Measurements from ENCODE around the gene GPX2.

Gene GPX2

DNA sequence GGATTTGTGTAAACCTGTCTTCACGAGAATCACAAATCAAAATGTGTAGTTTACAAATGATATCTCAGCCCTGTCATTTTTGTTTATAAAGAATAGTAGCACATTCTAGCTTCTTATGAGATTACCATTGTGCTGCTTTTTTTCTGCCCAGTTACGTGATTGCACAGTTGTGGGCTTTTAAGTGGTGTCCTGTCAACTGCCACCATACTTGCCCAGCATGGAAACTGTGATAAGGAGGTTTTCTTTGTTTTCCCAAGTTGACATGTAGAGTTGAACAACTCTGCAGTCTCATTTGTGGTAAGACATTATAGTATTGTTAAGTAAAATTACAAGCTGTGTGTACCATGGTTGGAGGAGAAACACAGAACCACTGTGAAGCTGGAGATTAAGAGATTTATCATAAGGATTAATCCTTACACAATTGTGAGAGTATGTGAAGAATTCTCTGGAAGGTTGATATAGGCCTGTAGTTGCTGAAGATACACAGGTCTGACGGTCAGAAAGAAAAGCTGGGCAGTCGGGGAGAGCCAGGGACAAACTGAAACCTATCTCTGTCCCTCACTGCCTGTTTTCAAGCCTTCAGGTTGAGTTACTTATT is 16.0 kb downstream of the GPX2 start:
- H3K27ac ChIP-seq, result no peak overlapping the region
- TF ChIP-seq, protein P1, sequence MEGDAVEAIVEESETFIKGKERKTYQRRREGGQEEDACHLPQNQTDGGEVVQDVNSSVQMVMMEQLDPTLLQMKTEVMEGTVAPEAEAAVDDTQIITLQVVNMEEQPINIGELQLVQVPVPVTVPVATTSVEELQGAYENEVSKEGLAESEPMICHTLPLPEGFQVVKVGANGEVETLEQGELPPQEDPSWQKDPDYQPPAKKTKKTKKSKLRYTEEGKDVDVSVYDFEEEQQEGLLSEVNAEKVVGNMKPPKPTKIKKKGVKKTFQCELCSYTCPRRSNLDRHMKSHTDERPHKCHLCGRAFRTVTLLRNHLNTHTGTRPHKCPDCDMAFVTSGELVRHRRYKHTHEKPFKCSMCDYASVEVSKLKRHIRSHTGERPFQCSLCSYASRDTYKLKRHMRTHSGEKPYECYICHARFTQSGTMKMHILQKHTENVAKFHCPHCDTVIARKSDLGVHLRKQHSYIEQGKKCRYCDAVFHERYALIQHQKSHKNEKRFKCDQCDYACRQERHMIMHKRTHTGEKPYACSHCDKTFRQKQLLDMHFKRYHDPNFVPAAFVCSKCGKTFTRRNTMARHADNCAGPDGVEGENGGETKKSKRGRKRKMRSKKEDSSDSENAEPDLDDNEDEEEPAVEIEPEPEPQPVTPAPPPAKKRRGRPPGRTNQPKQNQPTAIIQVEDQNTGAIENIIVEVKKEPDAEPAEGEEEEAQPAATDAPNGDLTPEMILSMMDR (IDR thresholded peaks at IDR 0.05), result no peak
- TF ChIP-seq ZFX (IDR thresholded peaks at IDR 0.05; ENCODE audit: borderline replicate concordance), result no peak

DNA sequence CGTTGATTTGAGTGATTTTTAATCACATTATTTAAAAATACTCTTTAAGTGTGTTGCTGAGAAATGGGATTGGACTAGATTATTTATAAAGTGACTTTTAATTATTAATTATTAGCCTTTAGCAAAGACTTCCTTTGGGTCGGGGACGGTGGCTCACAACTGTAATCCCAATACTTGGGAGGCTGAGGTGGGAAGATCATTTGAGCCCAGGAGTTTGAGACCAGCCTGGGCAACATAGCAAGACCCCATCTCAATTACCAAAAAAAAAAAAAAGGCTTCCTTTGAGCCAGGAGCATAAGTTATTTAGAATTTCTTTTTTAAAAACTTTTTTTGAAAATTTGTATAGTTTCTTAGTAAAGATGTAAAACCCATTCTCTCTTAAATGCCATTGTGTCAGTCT is 19.5 kb downstream of the GPX2 start:
- TF ChIP-seq ZFX (IDR thresholded peaks at IDR 0.05; ENCODE audit: borderline replicate concordance), result no peak
- TF ChIP-seq, protein P1 (IDR thresholded peaks at IDR 0.05), result no peak
- H3K27ac ChIP-seq, result no peak overlapping the region

DNA sequence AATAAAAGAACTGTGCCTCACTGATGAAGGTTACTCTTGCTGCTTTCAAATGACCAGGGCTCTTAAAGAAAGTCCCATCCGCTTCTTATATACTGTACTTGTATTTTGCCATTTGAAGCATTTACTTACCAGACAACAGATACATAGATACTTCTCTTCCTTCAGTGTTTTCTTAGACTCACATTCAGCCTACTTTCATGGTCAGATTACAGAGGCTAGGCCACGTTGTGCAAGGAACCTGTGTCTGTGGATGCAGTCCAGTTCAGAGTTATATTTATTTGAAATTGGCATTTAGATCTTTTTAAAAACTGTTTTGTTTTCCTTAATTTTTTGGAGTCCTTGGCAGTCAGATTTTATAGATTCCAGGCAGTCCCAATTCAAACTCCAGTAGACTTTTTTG is 22.1 kb downstream of the GPX2 start:
- TF ChIP-seq ZFX (IDR thresholded peaks at IDR 0.05; ENCODE audit: borderline replicate concordance), result no peak
- TF ChIP-seq, protein P1 (IDR thresholded peaks at IDR 0.05), result no peak
- no peak overlapping the region for H3K27ac ChIP-seq

DNA sequence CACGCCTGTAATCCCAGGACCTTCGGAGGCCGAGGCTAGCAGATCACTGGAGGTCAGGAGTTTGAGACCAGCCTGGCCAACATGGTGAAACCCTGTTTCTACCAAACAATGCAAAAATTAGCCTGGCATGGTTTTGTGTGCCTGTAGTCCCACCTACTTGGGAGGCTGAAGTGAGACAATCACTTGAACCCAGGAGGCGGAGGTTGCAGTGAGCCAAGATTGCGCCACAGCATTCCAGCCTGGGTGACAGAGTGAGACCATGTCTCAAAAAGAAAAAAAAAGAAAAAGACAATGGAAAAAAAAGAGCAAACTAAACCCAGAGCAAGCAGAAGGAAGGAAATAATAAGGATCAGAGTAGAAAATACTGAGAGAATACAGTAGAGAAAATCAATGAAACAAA is 22.9 kb downstream of the GPX2 start:
- TF ChIP-seq, protein P1 (IDR thresholded peaks at IDR 0.05), result no peak
- no peak for TF ChIP-seq ZFX (IDR thresholded peaks at IDR 0.05; ENCODE audit: borderline replicate concordance)
- no peak overlapping the region for H3K27ac ChIP-seq

DNA sequence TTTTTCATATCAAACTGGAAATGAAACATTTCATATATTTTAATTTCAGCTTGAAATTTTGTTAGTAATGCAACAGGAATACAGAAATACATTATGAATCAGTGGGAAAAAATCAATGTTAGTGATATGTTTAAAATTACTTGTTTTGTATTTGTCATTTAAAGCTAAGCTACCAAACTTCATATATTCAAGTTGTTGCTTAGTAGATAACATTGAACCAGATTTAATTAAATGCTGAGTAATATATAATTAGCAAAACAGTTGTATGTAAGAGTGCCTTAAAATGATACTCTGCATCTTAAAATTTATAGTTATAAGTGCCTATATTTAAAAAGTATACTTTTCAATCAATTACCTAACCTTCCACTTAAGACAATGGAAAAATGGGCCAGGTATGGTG is 23.3 kb downstream of the GPX2 start:
- H3K27ac ChIP-seq, result no peak overlapping the region
- no peak for TF ChIP-seq ZFX (IDR thresholded peaks at IDR 0.05; ENCODE audit: borderline replicate concordance)
- TF ChIP-seq, protein P1 (IDR thresholded peaks at IDR 0.05), result no peak

DNA sequence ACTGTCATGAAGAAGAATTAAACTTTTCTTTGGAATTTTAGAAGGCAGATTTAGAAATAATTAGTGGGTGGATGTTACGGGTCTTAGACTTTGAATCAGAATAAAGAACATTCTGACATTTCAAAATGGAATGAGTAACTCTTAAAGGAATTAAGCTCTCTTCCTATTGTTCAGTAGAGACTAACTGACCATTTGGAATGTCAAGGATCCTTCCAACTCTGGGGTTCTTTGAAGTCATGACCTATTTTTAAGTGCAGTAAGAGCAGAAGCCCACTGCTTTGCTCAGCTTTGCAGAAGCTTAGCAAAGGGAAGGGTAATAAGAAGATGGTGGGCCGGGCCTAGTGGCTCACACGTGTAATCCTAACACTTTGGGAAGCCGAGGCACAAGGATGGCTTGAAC is 24.3 kb downstream of the GPX2 start:
- TF ChIP-seq, protein P1 (IDR thresholded peaks at IDR 0.05), result no peak
- no peak for TF ChIP-seq ZFX (IDR thresholded peaks at IDR 0.05; ENCODE audit: borderline replicate concordance)
- H3K27ac ChIP-seq, result no peak overlapping the region

DNA sequence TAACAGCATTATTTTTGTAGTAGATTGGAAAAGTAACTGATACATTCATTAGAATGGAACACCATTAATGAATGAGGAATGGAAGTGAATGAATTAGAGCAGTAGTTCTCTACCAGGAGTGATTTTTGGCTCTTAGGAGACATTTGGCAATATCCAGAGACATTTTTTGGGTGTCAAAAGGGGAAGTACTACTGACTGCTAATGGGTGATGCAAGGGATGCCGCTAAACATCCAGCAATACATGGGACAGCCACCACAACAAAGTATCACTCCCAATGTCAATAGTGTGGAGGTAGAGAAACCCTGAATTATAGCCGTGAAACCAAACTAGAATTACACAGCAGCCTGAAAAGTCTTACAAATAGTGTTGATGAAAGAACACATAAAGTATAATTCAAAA is 26.7 kb downstream of the GPX2 start:
- H3K27ac ChIP-seq, result no peak overlapping the region
- TF ChIP-seq, protein P1 (IDR thresholded peaks at IDR 0.05), result no peak
- TF ChIP-seq ZFX (IDR thresholded peaks at IDR 0.05; ENCODE audit: borderline replicate concordance), result no peak

Data from 22Rv1 (cell line).